Stimulated activated CD4-positive, alpha-beta T cell treated with anti-CD3 and anti-CD28 coated beads, Interleukin-4, amount 100 ng/mL, for 4 hours (primary cell): ENCODE data around the gene HBEGF.

ENCODE experiments used
- DNase-seq, 2 experiments: peaks; one replicate each; pipeline ENCODE4 v3.0.0-alpha.2; 2020

The HBEGF gene, protein sequence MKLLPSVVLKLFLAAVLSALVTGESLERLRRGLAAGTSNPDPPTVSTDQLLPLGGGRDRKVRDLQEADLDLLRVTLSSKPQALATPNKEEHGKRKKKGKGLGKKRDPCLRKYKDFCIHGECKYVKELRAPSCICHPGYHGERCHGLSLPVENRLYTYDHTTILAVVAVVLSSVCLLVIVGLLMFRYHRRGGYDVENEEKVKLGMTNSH

DNA sequence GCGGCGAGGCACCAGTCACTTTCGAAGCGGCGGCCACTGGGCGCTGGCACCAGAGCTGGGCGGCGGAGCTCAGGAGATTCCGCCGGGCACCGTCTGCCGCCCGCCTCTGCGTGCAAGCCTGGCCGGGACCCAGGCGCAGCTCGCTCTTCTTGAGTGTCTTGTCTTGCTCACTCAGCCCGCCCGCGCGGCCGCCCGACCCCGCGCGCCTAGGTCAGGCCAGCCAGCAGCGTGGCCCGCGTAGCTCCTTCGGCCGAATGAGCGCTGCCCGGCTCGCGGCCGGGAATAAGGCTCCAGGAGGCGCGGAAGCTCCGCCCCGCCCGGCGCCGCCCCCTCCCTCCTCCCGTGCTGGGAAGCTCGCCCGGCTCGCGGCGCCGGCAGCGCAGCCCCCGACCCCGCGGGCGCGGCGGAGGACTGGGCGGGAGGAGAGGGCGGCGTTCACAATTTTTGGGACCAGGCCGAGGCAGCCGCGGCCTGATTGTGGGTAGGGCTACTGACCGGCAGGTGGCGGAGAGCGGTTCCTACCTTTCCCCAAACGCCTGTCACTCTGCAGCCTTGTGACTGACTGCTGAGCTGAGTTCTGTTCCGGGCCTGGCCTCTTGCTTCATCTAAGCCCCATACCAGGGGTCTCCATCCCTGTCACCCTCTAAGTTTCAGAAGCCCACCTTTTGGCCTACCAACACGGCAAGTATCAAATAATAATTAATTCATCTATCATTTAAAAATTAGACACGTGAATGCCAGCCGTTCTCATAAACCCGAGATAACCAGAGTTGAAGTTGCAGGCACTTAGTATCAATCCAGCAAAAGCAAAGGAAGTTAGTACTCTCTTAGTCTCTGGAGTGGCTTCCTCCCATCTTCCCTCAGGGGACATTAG lies at the start of gene HBEGF:
TSS of gene HBEGF (minus strand) at position 256 of the 874 bp plus-strand sequence. CDS start 275 bp downstream, outside the sequence.
- peak; percentile 36 to 50 for DNase-seq

DNA sequence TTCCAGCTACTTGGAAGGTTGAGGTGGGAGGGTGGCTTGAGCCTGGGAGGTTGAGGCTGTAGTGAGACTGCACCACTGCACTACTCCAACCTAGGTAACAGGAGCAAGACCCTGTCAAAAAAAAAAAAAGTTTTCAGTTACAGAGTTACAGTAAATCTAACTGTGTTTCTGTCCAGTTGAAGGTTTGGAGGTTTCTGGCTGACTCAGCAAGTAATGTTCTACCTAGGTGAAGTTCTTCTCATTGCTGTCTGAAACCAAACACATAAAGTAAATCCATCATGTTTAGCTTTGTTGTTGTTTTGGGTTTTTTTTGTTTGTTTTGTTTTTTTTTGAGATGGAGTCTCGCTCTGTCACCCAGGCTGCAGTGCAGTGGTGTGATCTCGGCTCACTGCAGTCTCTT lies 47.3 kb upstream of the HBEGF start:
- no peak for DNase-seq

DNA sequence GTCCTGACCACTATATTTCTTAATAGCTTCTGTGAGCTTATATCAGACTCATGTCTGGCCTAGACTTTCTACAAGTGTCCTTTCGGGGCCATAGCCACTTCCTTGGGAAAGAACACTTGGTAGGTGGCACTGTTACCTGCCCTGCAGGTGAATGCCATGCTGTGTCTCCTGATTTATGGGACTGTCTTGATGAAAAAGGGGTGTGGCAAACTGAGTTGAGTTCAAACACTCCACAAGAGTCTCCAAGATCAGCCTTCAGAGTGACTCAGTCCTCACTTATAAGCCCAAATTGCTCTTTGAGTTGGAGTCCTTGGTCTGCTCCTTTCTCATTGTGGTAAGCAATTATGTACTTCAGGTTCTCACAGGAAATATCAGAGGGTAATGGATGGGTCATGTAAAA lies 45.3 kb upstream of the HBEGF start:
- no peak for DNase-seq

DNA sequence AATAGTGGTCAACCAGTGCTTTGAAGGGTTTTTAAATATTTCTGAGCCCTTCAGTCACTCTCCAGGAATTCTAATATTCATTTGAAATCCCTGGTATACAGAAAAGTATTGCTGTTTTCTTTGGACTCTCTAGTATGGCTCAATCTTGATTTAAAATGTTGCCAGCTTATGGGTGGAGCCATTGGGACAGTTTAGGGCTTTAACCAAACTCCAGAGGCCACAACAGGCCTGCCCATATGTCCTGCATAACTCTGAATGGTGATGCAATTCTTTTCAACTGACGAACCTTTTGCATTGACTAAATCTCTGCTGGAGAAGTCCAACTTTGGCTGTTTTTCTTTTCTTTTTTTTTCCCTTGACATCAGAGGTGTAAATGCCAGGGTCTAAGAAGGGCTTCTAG lies 44.9 kb upstream of the HBEGF start:
- DNase-seq, result no peak

DNA sequence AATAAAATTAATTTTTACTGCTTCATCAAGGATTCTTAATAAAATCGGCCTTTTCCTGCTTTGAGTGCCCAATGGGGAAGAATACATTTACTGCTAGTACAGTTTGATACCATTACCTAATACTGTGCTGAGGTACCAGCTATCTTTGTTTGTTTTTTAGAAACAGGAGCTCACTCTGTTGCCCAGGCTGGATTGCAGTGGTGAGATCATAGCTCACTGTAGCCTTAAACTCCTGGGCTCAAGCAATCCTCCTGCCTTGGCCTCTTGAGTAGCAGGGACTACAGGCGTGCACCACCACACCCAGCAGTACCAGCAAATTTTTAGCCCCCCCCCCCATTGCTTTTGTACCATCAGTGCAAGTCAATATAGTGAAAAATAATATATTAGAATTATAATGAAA lies 41.6 kb upstream of the HBEGF start:
- DNase-seq, result no peak

DNA sequence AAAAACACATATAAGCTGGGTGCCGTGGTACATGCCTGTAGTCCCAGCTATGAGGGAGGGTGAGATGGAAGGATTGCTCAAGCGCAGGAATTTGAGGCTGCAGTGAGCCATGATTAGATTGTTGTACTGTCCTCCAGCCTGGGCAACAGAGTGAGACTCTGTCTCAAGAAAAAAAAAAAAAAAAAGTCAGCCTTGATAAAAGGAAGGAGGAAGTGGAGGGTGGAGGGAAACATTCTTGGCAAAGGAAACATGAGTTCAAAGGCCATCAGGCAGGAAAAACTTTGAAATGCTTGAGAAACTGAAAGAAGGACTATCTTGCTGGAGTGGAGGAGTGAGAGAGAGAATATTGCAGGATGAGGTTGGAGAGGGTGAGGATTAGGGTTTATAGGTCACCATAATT lies 36.9 kb upstream of the HBEGF start:
- DNase-seq, result no peak

DNA sequence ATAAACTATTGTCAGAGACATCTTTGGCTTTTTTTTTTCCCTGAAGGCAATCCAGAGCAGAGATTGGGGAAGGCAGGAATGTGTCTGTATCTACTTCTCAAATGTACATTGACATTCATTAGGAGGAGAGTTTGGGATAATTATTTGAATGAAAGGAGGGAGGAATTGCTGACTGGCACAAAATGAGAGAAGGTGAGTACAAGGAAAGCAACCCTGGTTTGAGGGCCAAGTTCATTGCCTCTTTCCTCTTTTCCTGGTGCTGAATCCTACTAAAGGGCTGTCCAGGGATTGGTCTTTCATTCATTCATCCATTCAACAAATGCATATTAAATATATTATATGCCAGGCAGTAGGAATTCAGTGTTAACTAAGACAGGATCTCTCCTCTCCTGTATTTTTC lies 36.5 kb upstream of the HBEGF start:
- DNase-seq, result no peak

DNA sequence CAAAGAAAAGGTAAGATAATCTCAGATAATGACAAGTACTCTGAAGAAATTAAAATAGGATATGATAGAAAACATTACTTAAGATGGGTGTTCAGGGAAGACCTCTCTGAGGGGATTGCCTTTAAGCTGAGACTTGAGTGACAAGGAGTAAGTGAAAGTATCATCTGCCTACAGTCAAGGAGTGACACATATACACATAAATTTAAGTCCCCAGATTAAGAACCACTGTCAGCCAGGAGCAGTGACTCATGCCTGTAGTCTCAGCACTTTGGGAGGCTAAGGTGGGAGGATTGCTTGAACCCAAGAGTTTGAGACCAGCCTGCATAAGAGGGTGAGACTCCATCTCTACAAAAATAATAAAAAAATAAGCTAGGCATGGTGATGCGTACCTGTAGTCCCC lies 35.6 kb upstream of the HBEGF start:
- no peak for DNase-seq

DNA sequence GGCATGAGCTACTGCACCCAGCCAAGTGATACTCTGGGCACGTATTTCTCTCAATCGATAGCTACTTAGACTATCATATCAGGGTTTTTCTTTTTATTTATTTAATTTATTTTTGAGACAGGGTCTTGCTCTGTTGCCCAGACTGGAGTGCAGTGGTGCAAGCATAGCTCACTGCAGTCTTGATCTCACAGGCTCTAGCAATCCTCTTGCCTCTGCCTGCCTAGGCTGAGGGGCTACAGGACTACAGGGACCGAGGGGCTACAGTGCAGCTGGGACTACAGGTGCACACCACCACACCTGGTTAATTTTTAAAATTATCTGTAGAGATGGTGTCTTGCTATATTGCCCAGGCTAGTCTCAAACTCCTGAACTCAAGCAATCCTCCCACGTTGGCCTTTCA lies 34.9 kb upstream of the HBEGF start:
- DNase-seq, result no peak

DNA sequence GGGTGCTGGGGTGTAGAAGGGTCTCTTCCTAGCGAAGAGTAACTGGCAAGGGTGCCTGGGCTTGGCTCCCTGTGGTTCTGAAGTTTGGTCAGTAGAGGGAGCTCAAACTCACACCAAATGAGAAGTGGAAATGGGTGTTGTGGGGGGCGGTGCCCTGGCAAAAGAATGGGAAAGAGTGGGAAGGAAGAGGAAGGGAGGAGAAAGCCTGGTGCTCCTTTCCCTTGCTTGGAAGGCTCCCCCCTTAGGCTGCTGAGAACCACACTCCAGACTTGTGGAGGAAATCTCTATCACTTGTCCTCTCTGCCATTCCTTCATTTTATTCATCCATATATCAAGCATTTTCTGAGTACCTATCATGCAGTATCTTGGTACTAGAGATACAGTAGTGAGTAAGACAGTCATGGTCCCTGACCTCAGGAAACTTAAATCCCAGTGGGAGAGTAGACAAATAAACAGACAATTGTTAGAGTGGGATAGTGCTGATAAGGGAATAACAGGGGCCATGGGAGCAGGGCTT lies 26.6 kb upstream of the HBEGF start:
- DNase-seq, result peak; percentile 8 to 26

DNA sequence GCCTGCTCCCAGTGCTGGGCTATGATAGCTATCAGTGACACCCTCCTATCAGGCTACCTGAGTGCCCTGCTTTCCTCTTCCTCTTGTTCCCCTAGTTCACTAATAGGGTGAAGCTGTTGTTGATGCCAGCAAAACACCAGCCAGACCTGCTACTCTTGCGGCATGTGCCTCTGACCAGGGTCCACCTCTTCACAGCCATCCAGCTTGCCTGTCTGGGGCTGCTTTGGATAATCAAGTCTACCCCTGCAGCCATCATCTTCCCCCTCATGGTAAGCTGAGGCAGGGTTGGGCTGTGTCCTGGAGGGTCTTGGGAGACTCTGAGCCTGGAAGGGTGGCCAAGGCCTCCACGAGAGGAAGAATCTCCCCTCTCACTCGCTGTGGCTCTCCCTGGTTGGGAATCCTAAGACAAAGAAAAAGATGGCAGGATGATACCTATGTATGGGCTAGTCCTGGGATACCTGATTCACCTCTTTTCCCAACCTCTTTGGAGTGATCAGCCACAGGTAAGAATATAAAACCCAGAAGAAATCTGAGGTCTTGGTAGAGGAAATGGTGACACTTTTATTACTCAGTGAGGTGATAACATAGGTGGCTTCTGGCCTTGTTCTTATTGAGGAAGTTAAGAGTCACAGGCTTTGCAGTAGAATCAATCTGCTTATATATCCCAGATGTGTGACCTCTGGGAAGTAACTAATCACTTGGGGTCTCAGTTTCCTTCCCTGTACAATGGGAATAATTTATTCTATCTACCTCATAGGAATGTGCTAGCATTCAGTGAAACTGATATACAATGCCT lies 25.2 kb upstream of the HBEGF start:
- DNase-seq, result no peak

DNA sequence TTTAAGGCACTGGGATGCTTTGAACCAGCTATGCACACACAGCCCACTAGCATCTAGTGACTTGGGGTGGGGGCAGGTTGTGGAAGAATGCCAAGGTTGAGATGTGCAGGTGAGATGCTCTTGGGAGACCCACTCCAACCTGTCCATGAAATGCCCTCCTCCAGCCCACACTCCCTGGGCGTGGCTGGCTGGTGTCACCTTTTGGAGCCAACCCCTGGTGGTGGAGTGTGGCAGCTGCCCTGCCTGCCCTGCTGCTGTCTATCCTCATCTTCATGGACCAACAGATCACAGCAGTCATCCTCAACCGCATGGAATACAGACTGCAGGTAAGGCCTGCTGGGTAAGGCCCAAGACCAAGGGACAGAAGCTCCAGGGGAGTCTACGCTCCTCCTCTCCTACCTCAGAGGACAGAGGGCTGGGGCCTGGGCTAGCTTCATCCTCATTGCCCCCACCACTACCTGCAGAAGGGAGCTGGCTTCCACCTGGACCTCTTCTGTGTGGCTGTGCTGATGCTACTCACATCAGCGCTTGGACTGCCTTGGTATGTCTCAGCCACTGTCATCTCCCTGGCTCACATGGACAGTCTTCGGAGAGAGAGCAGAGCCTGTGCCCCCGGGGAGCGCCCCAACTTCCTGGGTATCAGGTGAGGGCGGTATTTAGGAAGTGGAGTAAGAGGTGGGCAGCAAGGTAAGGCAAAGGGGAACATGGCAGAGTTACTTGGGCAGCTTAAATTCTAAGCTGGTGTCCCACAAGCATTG lies 21.0 kb upstream of the HBEGF start:
- DNase-seq, result no peak

DNA sequence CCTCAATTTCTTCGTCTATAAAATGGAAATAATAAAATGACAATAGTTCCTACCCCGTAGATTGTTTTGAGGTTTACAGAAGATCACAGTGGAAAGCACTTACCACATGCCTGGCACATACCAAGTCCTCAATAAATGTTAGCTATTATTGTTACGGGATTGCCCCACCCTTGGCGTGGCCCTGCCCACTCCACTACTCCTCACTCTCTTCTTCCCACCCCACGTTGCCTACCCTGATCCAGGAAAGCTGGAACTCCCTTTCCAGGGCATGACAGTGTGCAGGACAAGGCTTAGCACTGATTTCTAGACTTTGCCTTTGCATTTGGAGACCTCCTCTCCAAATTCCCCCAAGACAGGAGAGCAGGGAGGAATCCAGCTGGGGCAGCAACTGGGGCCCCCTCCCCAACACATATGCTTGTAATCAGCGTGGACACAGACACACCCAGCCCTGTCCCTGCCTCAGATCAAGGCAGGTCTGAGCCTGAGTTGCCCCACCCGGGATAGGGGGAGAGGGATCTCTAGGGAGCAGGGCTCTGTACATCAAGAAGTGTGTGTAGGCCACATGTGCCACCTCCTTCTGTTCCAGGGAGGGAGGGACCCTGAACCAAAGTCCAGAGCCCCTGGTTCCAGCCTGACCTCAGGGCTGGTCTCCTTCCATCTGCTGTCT lies 20.3 kb upstream of the HBEGF start:
- DNase-seq, result no peak

DNA sequence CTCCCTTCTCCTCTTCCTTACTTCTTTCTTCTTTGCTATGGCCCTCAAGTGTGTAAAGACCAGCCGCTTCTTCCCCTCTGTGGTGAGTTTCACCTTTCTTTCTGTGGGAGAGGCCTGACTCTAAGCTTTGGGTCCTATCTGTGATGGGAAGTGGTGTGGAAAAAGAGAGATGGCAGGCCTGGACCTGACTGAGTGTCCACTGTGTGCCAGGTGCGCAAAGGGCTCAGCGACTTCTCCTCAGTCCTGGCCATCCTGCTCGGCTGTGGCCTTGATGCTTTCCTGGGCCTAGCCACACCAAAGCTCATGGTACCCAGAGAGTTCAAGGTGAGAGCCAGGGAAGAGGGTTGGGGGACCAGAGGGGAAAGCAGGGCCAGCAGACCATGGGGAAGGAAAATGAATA lies 19.5 kb upstream of the HBEGF start:
- no peak for DNase-seq

DNA sequence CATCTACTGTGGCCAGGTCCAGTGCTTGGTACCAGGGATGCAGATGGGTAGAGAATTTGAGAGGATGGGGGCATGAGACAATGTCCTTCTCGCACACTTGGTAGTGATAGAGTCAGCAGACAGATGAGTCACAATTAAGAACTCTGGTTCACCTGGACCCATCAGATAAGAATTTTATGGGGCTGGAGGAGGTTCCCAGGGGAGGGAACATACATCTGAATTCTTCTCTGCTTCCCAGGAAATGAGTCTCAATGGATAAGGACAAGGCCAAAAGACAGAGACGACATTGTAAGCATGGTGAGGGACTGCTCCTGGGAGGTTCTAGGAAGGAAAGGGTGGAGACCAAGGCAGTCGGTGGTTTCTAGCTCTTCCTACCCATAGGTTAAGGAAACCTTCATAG lies 18.9 kb upstream of the HBEGF start:
- no peak for DNase-seq

DNA sequence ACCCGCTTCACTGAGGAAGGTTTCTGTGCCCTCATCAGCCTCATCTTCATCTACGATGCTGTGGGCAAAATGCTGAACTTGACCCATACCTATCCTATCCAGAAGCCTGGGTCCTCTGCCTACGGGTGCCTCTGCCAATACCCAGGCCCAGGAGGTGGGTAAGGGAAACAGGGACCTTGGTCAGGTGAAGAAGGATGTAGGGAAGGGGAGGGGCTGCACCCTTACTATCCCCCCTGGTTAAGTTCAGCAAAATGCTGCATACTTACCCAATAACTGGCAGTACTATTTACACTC lies 18.0 kb upstream of the HBEGF start:
- no peak for DNase-seq

DNA sequence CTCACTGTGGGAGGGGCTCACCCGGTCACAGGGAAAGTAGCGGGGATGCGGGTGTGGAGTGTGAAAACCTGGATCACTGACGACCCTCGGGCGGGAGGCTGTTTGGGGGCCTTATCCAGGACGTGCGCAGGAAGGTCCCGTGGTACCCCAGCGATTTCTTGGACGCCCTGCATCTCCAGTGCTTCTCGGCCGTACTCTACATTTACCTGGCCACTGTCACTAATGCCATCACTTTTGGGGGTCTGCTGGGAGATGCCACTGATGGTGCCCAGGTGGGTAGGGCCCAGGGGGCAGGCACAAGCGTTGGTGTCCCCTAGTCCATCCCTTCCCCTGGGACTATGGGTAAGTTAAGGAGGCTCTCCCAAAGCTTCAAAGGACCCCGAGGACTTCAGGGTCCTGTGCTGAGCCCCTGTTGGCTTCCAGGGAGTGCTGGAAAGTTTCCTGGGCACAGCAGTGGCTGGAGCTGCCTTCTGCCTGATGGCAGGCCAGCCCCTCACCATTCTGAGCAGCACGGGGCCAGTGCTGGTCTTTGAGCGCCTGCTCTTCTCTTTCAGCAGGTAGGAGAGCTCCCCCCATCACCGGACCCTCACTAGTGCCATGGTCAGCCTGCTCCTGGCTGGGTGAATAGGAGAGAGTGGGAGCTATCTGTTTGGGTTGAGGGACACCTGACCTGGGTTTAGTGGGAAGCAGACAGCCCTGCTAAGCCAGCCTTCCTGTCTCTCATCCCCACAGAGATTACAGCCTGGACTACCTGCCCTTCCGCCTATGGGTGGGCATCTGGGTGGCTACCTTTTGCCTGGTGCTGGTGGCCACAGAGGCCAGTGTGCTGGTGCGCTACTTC lies 17.4 kb upstream of the HBEGF start:
- DNase-seq, result no peak

DNA sequence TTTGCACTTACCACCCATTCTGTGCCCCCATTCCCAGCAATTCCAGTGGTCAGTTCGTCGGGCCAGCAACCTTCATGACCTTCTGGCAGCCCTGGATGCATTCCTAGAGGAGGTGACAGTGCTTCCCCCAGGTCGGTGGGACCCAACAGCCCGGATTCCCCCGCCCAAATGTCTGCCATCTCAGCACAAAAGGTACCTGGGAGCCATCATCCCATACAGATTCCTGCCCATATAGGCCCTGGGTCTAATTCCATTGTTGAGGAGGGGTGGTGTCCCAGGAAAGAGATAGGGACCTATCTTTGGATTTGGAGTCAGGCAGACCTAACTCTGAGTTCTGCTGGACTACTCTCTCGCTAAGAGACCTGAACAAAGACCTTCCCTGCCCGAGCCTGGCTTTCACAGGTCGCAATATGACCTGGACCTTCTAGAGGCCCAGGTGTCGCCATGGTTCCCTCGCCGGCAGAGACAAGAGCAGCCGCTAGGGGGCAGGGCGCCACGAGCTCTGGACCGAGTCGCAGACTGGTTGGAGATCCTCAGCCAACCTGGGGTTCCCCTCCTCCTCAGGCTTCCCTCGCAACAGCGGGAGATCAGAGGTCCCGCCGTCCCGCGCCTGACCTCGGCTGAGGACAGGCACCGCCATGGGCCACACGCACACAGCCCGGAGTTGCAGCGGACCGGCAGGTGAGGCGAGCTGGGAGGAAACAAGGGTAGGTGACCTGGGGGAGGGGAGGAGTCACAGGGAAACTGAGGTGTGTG lies 16.6 kb upstream of the HBEGF start:
- peak; percentile 71 to 86 for DNase-seq

DNA sequence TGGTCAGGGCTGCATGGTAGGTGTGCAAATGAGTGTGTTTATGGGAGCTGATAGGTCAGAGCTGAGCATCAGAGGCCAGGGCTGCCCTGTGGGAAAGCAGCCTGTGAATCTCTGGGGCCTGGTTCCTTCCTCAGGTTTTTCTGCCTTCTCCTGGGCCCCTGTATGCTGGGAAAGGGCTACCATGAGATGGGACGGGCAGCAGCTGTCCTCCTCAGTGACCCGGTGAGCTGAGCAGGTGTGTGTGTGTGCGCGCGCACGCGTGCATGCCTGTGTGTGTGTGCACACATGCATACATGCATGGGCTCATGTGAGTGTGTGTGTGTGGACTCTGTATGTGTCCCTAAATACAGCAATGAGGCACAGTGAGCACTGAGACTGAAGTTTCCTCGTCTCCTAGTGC lies 15.9 kb upstream of the HBEGF start:
- no peak for DNase-seq

DNA sequence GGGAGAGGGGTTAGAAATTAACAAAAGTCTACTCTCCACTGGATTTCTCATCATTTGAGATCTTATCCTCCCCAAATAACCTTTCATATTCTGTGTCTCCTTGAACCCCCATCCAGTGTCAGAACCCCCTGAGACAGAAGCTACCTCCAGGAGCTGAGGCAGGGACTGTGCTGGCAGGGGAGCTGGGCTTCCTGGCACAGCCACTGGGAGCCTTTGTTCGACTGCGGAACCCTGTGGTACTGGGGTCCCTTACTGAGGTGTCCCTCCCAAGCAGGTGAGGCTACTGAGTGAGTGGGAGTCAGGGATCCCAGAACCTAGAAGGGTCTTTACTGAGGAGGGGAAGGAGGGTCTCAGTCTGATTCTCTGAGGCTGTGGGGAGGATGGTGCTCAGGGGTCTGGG lies 15.5 kb upstream of the HBEGF start:
- no peak for DNase-seq
